Astrocyte of the cerebellum (primary cell): ENCODE measurements around the gene STEAP3.

Experiments used
- DNase-seq: peaks from one replicate; pipeline ENCODE4 v3.0.0-alpha.2; 2011; ENCODE audit warnings: low read depth
- H3K4me3 ChIP-seq: 2 replicates; pipeline ENCODE4 v1.5.1; 2011; ENCODE audit warnings: mild to moderate bottlenecking, low read depth, low read length, moderate library complexity
- in situ Hi-C: cut with HindIII; loops from 2 replicates; pipeline ENCODE4 v1.10.0; 2017; ENCODE audit warnings: low sequenced_read_pairs
- TF ChIP-seq, protein P1 (sequence below): IDR thresholded peaks from 2 replicates; pipeline ENCODE4 v1.5.1; 2012; ENCODE audit warnings: low read length, low read depth, moderate library complexity, mild to moderate bottlenecking; ENCODE audit errors: missing control alignments

The STEAP3 gene

GRCh38 chr2:119181791-119182445 lies 41.7 kb upstream of the STEAP3 start:
- no peak for DNase-seq
- in situ Hi-C loops: no loop called here
- H3K4me3 ChIP-seq: no peak overlapping the region
- TF ChIP-seq, protein P1, sequence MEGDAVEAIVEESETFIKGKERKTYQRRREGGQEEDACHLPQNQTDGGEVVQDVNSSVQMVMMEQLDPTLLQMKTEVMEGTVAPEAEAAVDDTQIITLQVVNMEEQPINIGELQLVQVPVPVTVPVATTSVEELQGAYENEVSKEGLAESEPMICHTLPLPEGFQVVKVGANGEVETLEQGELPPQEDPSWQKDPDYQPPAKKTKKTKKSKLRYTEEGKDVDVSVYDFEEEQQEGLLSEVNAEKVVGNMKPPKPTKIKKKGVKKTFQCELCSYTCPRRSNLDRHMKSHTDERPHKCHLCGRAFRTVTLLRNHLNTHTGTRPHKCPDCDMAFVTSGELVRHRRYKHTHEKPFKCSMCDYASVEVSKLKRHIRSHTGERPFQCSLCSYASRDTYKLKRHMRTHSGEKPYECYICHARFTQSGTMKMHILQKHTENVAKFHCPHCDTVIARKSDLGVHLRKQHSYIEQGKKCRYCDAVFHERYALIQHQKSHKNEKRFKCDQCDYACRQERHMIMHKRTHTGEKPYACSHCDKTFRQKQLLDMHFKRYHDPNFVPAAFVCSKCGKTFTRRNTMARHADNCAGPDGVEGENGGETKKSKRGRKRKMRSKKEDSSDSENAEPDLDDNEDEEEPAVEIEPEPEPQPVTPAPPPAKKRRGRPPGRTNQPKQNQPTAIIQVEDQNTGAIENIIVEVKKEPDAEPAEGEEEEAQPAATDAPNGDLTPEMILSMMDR: no peak

DNA sequence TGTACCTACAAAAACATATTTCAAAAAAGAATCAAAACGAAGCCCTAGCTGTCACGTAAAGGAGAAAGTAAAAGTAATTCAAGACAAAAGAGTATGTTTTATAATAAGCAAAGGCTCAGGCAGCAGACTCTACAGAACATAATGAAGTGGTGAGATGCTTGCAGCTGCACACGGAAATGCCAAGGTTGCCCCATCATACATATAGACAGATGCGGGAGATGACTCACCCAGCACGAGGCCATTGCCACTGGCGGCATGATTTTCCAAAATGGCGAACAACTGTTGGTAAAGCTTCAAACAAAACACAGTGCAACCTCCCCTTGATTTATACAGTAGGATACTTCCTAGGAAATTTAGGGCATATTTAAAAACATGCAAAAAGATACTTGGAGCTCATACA lies 39.1 kb upstream of the STEAP3 start:
- in situ Hi-C loops: no loop called here
- DNase-seq: no peak
- H3K4me3 ChIP-seq: no peak overlapping the region
- TF ChIP-seq, protein P1: no peak

DNA sequence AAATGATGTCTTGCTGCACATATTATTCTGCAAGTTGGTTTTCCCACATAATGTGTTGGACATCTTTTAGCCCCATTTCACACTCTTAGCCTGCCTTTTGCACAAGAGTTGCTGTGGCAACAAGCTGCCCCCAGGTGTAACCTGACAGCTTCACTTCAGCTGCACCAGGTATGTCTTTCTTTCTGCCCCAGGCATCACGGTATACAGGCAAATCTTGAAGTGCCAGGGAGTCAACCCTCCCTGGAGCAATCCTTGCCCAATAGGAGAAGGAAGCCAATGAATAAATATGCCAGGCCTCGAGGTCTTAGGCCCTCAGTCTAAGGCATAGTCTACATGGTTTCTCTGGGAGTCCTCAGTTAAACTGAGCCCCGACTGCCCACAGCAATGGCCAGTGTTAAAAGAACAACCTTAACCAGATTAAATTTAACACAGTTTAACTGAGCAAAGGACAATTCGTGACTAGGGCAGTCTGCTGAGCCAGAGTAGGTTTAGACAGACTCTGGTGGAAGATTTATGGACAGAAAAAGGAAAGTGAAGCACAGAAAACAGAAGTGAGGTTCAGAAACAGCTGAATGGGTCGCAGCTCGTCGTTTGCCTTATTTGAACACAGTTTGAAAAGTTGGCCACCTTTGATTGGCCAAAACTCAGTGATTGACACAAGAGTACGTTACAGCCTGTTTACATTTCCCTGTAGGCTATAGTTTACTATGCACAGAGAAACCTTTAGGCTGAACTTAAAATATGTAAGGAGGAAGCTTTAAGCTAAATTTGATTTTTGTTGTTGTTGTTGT lies 33.1 kb upstream of the STEAP3 start:
- in situ Hi-C loops: no loop called here
- DNase-seq: no peak
- no peak overlapping the region for H3K4me3 ChIP-seq
- TF ChIP-seq, protein P1: no peak

DNA sequence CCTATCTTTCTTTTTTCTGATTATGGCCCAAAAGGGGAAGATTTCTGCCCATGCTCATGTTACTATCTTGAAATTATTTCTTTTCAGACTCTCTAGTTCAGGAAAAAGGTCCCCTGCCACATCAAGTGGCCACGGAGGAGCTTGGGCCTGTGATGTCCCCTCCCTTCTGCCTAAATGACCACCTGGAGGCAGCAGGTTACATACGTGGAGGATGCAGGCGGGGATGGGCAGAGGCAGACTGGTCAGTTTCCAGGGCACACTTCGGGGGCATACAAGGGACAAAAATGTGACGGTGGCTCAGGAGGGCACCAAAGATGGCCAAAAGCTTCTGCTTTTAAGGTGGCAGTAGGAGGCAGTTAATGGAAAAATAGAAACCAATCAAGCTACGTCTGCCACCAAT lies 30.7 kb upstream of the STEAP3 start:
- no peak overlapping the region for H3K4me3 ChIP-seq
- in situ Hi-C loops: no loop called here
- DNase-seq: no peak
- TF ChIP-seq, protein P1: no peak

GRCh38 chr2:119195001-119195400 lies 28.6 kb upstream of the STEAP3 start:
- in situ Hi-C loops: no loop called here
- TF ChIP-seq, protein P1: no peak
- no peak for DNase-seq
- H3K4me3 ChIP-seq: no peak overlapping the region

- in situ Hi-C loops: no loop called here
- TF ChIP-seq, protein P1: no peak
- no peak for DNase-seq
- H3K4me3 ChIP-seq: no peak overlapping the region
Measured at GRCh38 chr2:119195887-119196286, 27.7 kb upstream of the STEAP3 start.
